HCT116 (cell line): ENCODE measurements around the gene RNF128. TPM values are rescaled to one million over a fixed set of nuclear protein-coding genes. Genes with fewer than 3 reads are reported as not detected.

ENCODE experiments used
- ATAC-seq: fragments of 200-7000 bp; cut with Tn5 transposase; 2 replicates; pipeline ENCODE4 v1.9.1; 2020; ENCODE audit warnings: mild to moderate bottlenecking, moderate library complexity
- BruUV-seq: library from RNA; stranded (reverse); fragments of 400-500 nt; replicated peaks from 2 replicates; lab custom pipeline; 2021; lab: Mats Ljungman, UMichigan
- CTCF ChIA-PET: fragments of 300-600 bp; sonication (Branson Sonifier 250); formaldehyde crosslinking; loops from one replicate; lab custom pipeline; 2021; ENCODE audit warnings: antibody characterized with exemption; lab: Charles Lee
- POLR2A ChIA-PET: fragments of 300-600, 350-600 bp; sonication (Branson Sonifier 250); formaldehyde crosslinking; loops from one replicate; lab custom pipeline; 2021; ENCODE audit warnings: antibody characterized with exemption; lab: Charles Lee
- RAD21 ChIA-PET, 2 experiments: fragments of 300-600 bp; sonication (Branson Sonifier 250); formaldehyde crosslinking; loops; one replicate each; lab custom pipeline; 2023; ENCODE audit warnings: low total read pairs in 2 of 2; ENCODE audit not compliant: uncharacterized antibody in 2 of 2, unreplicated experiment in 2 of 2, low non-redundant PET in 1 of 2; lab: Charles Lee
- DNase-seq: peaks from one replicate; pipeline ENCODE4 v3.0.0-alpha.2; 2010; ENCODE audit warnings: low read depth, low spot score
- H2AFZ ChIP-seq: fragments of 200-600 bp; shearing (Covaris generic), sonication (generic); 2 replicates; pipeline ENCODE4 v1.6.1; 2017; ENCODE audit warnings: low read depth, mixed run types, mixed read lengths, antibody characterized with exemption, low read length; ENCODE audit not compliant: poor library complexity, severe bottlenecking
- H3K27ac ChIP-seq: 2 replicates; pipeline ENCODE4 v1.5.1; 2012; ENCODE audit warnings: low read depth, low read length
- H3K27me3 ChIP-seq: fragments of 200-600 bp; sonication (generic); 2 replicates; pipeline ENCODE4 v1.6.1; 2016; ENCODE audit warnings: mixed run types, low read length, mixed read lengths; ENCODE audit not compliant: insufficient read depth
- H3K36me3 ChIP-seq, 2 experiments: fragments of 200-500 bp in 1 of 2; fragments of 200-600 bp in 1 of 2; sonication (Bioruptor generic) in 1 of 2; sonication (generic) in 1 of 2; 2 replicates each; pipeline versions ENCODE4 v1.5.1 to v1.6.1; 2014 to 2016; ENCODE audit warnings: low read length in 2 of 2, inconsistent platforms in 1 of 2, mixed read lengths in 1 of 2, mixed run types in 1 of 2; ENCODE audit not compliant: insufficient read depth in 2 of 2, control insufficient read depth in 1 of 2
- H3K4me1 ChIP-seq, 2 experiments: fragments of 200-600 bp in 1 of 2; sonication (generic) in 1 of 2; 2 replicates each; pipeline versions ENCODE4 v1.5.1 to v1.6.1; 2012 to 2017; ENCODE audit warnings: low read length in 2 of 2, inconsistent platforms in 1 of 2, mild to moderate bottlenecking in 1 of 2, mixed read lengths in 1 of 2, mixed run types in 1 of 2, moderate library complexity in 1 of 2; ENCODE audit not compliant: insufficient read depth in 2 of 2, control insufficient read depth in 1 of 2
- H3K4me2 ChIP-seq: fragments of 200-600 bp; sonication (generic); 2 replicates; pipeline ENCODE4 v1.6.1; 2017; ENCODE audit warnings: mixed run types, low read length, mixed read lengths
- H3K4me3 ChIP-seq, 2 experiments: fragments of 200-600 bp in 1 of 2; sonication (generic) in 1 of 2; replicated peaks in 1 of 2; 2 replicates each; pipeline ENCODE4 v1.5.1; 2011 to 2016; ENCODE audit warnings: low read length in 2 of 2, control low read depth in 1 of 2, low read depth in 1 of 2, mild to moderate bottlenecking in 1 of 2, mixed read lengths in 1 of 2, mixed run types in 1 of 2
- H3K79me2 ChIP-seq: fragments of 200-600 bp; sonication (generic); 2 replicates; pipeline ENCODE4 v1.6.1; 2017; ENCODE audit warnings: mild to moderate bottlenecking, mixed run types, low read length, moderate library complexity, mixed read lengths; ENCODE audit not compliant: insufficient read depth
- H3K9ac ChIP-seq: fragments of 200-600 bp; sonication (generic); 2 replicates; pipeline ENCODE4 v1.6.1; 2016; ENCODE audit warnings: low read length, mixed read lengths
- H3K9me2 ChIP-seq: fragments of 200-600 bp; sonication (generic), shearing (Covaris generic); 2 replicates; pipeline ENCODE4 v1.6.1; 2017; ENCODE audit warnings: mixed run types, mild to moderate bottlenecking, moderate library complexity; ENCODE audit not compliant: insufficient read depth
- H3K9me3 ChIP-seq, 2 experiments: fragments of 200-500 bp in 1 of 2; fragments of 200-600 bp in 1 of 2; sonication (Bioruptor generic) in 1 of 2; sonication (generic) in 1 of 2; 2 replicates each; pipeline ENCODE4 v1.6.1; 2014 to 2017; ENCODE audit warnings: low read length in 2 of 2, mixed read lengths in 2 of 2, inconsistent platforms in 1 of 2, low read depth in 1 of 2, mild to moderate bottlenecking in 1 of 2, mixed run types in 1 of 2, moderate library complexity in 1 of 2; ENCODE audit not compliant: control insufficient read depth in 1 of 2, insufficient read depth in 1 of 2
- H4K20me1 ChIP-seq: fragments of 200-600 bp; sonication (generic), shearing (Covaris generic); 2 replicates; pipeline ENCODE4 v1.6.1; 2017; ENCODE audit warnings: mixed run types, mild to moderate bottlenecking, moderate library complexity; ENCODE audit not compliant: insufficient read depth
- CEBPB ChIP-seq: IDR thresholded peaks from 2 replicates; pipeline ENCODE4 v1.6.1; 2012; ENCODE audit warnings: low read depth
- ELF1 ChIP-seq: IDR thresholded peaks from 2 replicates; pipeline ENCODE4 v1.6.1; 2012; ENCODE audit warnings: low read depth, borderline replicate concordance
- EZH2 ChIP-seq: fragments of 200-600 bp; sonication (generic); IDR thresholded peaks from 2 replicates; pipeline ENCODE4 v1.6.1; 2017; ENCODE audit warnings: antibody characterized with exemption, mixed run types
- EZH2phosphoT487 ChIP-seq: fragments of 200-600 bp; IDR thresholded peaks from 2 replicates; pipeline ENCODE4 v1.6.1; 2018; ENCODE audit warnings: antibody characterized with exemption, borderline replicate concordance
- FOSL1 ChIP-seq: IDR thresholded peaks from 2 replicates; pipeline ENCODE4 v1.6.1; 2012; ENCODE audit warnings: low read depth
- JUND ChIP-seq: IDR thresholded peaks from 2 replicates; pipeline ENCODE4 v1.6.1; 2012
- RAD21 ChIP-seq: IDR thresholded peaks from 2 replicates; pipeline ENCODE4 v1.6.1; 2012; ENCODE audit warnings: low read depth, mild to moderate bottlenecking
- SIN3A ChIP-seq: IDR thresholded peaks from 2 replicates; pipeline ENCODE4 v1.6.1; 2012; ENCODE audit warnings: low read depth
- SP1 ChIP-seq: IDR thresholded peaks from 2 replicates; pipeline ENCODE4 v1.6.1; 2012; ENCODE audit warnings: low read depth
- SRF ChIP-seq: IDR thresholded peaks from 2 replicates; pipeline ENCODE4 v1.6.1; 2012; ENCODE audit warnings: low read depth
- YY1 ChIP-seq: IDR thresholded peaks from 2 replicates; pipeline ENCODE4 v1.6.1; 2011; ENCODE audit warnings: low read length, low read depth, moderate library complexity, mild to moderate bottlenecking; ENCODE audit not compliant: insufficient replicate concordance; ENCODE audit errors: extremely low read depth
- ZFX ChIP-seq: fragments of 450-650 bp; IDR thresholded peaks from 2 replicates; pipeline ENCODE4 v1.6.1; 2017
- ZNF274 ChIP-seq: fragments of 200-500 bp; sonication (Bioruptor generic); IDR thresholded peaks from 2 replicates; pipeline ENCODE4 v1.6.1; 2014; ENCODE audit warnings: mild to moderate bottlenecking, low read depth, low read length, inconsistent platforms
- intact Hi-C: fragments of 100-400 bp; cut with micrococcal nuclease; formaldehyde crosslinking; loops from 2 replicates; pipeline ENCODE4 v1.10.0; 2022
- total RNA-seq: library from RNA; stranded (reverse); gene quantifications from one replicate; pipeline ENCODE4 v1.2.1, GENCODE V29; 2021; ENCODE audit not compliant: unreplicated experiment
- TF ChIP-seq, protein P1 (sequence below): IDR thresholded peaks from 2 replicates; pipeline ENCODE4 v1.6.1; 2012
- TF ChIP-seq, protein P2 (sequence below): IDR thresholded peaks from 2 replicates; pipeline ENCODE4 v1.6.1; 2011; ENCODE audit warnings: mild to moderate bottlenecking, low read length, moderate library complexity; ENCODE audit not compliant: insufficient replicate concordance; ENCODE audit errors: extremely low read depth
- TF ChIP-seq, protein P3 (sequence below), 3 experiments: fragments of 200-600 bp in 1 of 3; sonication (generic) in 1 of 3; IDR thresholded peaks in 2 of 3; conservative IDR thresholded peaks in 1 of 3; 2 replicates each; pipeline ENCODE4 v1.5.1; 2012 to 2017; ENCODE audit warnings: low read depth in 2 of 3, low read length in 2 of 3, antibody characterized with exemption in 1 of 3, borderline replicate concordance in 1 of 3, control low read depth in 1 of 3, mild to moderate bottlenecking in 1 of 3, mixed read lengths in 1 of 3, mixed run types in 1 of 3, moderate library complexity in 1 of 3; ENCODE audit not compliant: insufficient read depth in 1 of 3
- TF ChIP-seq, protein P4 (sequence below): IDR thresholded peaks from 2 replicates; pipeline ENCODE4 v1.6.1; 2012; ENCODE audit warnings: low read depth

Gene RNF128
- total RNA-seq, 1 experiment from 2014 or later = 5.8 TPM

DNA sequence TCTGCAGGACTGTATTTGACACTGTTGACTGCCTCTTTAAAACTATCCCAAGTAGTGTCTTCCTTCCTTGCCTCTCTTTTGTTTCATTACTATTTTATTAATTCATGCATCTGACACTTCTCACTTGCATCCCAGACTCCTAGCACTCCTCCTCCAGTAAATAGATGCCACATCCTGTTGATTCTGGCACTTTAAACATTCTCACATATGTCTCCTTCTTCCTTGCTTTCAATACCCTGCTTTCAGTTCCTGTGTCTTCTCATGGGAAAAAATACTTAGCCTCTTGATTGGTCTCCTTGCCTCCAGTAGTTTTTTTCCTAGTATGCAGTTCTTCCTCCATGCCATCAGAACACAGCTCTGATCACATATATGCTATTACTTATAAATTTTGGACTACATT is 5.1 kb downstream of the RNF128 start:
- CTCF ChIA-PET = no interaction called here
- intact Hi-C loops = no loop called here

More for the DNA sequence above, 5.1 kb downstream of the RNF128 start:
- Histone ChIP-seq H3K9me2 (no peaks in the 10 kb centered on the region), H3K4me3 (no peak overlapping the region), H3K36me3 (no peaks in the 10 kb centered on the region), H3K4me1 (peaks cover 0 to 14% of the 10 kb centered on the region in 2 experiments; a peak in 2 of 4 replicates), H3K9me3 (no peaks in the 10 kb centered on the region)
- no peak for ATAC-seq
- RAD21 ChIA-PET = no interaction called here
- POLR2A ChIA-PET = no interaction called here
- no TSS peak for BruUV-seq
- TF ChIP-seq, protein P1, sequence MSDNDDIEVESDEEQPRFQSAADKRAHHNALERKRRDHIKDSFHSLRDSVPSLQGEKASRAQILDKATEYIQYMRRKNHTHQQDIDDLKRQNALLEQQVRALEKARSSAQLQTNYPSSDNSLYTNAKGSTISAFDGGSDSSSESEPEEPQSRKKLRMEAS = no peak
- TF ChIP-seq, protein P2, sequence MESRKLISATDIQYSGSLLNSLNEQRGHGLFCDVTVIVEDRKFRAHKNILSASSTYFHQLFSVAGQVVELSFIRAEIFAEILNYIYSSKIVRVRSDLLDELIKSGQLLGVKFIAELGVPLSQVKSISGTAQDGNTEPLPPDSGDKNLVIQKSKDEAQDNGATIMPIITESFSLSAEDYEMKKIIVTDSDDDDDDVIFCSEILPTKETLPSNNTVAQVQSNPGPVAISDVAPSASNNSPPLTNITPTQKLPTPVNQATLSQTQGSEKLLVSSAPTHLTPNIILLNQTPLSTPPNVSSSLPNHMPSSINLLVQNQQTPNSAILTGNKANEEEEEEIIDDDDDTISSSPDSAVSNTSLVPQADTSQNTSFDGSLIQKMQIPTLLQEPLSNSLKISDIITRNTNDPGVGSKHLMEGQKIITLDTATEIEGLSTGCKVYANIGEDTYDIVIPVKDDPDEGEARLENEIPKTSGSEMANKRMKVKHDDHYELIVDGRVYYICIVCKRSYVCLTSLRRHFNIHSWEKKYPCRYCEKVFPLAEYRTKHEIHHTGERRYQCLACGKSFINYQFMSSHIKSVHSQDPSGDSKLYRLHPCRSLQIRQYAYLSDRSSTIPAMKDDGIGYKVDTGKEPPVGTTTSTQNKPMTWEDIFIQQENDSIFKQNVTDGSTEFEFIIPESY = no peak
- TF ChIP-seq, protein P3, sequence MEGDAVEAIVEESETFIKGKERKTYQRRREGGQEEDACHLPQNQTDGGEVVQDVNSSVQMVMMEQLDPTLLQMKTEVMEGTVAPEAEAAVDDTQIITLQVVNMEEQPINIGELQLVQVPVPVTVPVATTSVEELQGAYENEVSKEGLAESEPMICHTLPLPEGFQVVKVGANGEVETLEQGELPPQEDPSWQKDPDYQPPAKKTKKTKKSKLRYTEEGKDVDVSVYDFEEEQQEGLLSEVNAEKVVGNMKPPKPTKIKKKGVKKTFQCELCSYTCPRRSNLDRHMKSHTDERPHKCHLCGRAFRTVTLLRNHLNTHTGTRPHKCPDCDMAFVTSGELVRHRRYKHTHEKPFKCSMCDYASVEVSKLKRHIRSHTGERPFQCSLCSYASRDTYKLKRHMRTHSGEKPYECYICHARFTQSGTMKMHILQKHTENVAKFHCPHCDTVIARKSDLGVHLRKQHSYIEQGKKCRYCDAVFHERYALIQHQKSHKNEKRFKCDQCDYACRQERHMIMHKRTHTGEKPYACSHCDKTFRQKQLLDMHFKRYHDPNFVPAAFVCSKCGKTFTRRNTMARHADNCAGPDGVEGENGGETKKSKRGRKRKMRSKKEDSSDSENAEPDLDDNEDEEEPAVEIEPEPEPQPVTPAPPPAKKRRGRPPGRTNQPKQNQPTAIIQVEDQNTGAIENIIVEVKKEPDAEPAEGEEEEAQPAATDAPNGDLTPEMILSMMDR (IDR thresholded peaks at IDR 0.05 in 2 of 3, conservative IDR thresholded peaks at IDR 0.05 in 1 of 3; ENCODE audit: borderline replicate concordance in 1 of 3, insufficient read depth in 1 of 3, low read depth in 2 of 3, low read length in 2 of 3) = no peak
- TF ChIP-seq YY1 (no peak), ZFX (no peak), SP1 (no peak), FOSL1 (no peak), CEBPB (no peak), RAD21 (no peak), SIN3A (no peak), SRF (no peak), ZNF274 (no peak), EZH2 (no peak), EZH2phosphoT487 (no peak), JUND (no peak), ELF1 (no peak)
- TF ChIP-seq, protein P4, sequence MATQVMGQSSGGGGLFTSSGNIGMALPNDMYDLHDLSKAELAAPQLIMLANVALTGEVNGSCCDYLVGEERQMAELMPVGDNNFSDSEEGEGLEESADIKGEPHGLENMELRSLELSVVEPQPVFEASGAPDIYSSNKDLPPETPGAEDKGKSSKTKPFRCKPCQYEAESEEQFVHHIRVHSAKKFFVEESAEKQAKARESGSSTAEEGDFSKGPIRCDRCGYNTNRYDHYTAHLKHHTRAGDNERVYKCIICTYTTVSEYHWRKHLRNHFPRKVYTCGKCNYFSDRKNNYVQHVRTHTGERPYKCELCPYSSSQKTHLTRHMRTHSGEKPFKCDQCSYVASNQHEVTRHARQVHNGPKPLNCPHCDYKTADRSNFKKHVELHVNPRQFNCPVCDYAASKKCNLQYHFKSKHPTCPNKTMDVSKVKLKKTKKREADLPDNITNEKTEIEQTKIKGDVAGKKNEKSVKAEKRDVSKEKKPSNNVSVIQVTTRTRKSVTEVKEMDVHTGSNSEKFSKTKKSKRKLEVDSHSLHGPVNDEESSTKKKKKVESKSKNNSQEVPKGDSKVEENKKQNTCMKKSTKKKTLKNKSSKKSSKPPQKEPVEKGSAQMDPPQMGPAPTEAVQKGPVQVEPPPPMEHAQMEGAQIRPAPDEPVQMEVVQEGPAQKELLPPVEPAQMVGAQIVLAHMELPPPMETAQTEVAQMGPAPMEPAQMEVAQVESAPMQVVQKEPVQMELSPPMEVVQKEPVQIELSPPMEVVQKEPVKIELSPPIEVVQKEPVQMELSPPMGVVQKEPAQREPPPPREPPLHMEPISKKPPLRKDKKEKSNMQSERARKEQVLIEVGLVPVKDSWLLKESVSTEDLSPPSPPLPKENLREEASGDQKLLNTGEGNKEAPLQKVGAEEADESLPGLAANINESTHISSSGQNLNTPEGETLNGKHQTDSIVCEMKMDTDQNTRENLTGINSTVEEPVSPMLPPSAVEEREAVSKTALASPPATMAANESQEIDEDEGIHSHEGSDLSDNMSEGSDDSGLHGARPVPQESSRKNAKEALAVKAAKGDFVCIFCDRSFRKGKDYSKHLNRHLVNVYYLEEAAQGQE = no peak
- TF ChIP-seq, all 23 proteins: peak for 0
- no peaks in the 10 kb centered on the region for H3K27me3 ChIP-seq
- H3K27ac ChIP-seq = no peak overlapping the region
- no peak for DNase-seq
- H3K9ac ChIP-seq = no peak overlapping the region
- no peaks in the 10 kb centered on the region for H4K20me1 ChIP-seq
- H3K4me2 ChIP-seq = no peak overlapping the region
- H2AFZ ChIP-seq = no peak overlapping the region
- H3K79me2 ChIP-seq = no peaks in the 10 kb centered on the region
